CD4-positive, alpha-beta T cell treated with Interleukin-21 for 1 hour (primary cell): Measurements from ENCODE around the gene FNIP2.
"Not testable (repeated sequence)": the region's sequence is repeated elsewhere in the genome, so short reads cannot be mapped to it uniquely, and the experiment has no call there.

Experiments used
- DNase-seq: peaks from one replicate; pipeline ENCODE4 v3.0.0-alpha.2; 2020

The FNIP2 gene

DNA sequence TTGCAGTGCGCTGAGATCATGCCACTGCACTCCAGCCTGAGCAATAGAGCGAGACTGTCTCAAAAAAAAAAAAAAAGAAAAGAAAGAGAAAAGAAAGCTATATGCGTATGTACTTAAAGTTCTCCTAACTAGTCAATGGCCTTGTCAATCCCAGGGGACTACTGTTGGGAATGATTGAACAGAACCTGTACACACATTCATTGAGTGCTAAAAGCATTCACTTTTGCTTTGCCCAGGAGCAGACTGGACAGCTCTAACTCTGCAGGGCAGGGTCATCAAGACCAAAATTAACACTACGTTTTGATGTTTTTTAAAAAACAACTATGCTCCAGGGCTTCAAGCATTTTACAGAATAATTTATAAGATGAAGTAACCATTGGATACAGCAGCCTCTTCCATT is 106.2 kb downstream of the FNIP2 start:
- DNase-seq, result no peak

DNA sequence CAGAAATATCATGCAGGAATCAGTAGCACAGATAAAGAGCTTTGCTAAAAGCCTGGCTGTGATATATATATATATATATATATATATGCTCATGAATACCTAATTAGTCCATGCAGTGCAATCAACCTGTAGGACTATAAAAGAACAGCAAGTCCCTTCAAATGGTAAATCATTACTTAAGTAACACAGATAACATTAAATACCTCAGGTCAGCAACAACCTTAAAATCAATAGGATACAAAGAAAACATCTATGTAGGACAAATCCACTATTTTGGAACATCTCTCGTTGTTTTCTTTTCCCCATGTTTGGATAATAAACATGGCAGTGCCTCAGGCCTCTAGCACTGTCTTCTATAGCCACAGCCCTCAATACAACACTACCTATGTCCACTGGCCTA is 106.6 kb downstream of the FNIP2 start:
- no peak for DNase-seq

DNA sequence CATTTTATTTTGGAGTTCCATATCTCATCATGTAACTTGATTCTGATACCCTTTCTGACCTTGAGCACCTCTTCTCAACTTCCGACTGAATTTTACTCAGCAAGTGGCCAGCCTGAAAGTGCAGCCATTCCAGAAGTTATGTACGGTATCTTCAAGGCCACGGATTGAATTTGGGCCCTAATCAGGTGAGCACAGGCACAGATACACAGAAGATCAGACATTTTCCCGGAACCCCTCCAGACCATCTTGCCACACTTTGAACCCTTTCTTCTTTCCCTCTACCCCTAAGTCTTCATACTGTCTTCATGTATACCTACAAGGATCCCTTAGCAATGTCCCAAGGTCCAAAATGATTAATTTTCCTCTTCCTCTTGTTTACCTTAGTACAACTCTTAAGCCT is 108.2 kb downstream of the FNIP2 start:
- no peak for DNase-seq

DNA sequence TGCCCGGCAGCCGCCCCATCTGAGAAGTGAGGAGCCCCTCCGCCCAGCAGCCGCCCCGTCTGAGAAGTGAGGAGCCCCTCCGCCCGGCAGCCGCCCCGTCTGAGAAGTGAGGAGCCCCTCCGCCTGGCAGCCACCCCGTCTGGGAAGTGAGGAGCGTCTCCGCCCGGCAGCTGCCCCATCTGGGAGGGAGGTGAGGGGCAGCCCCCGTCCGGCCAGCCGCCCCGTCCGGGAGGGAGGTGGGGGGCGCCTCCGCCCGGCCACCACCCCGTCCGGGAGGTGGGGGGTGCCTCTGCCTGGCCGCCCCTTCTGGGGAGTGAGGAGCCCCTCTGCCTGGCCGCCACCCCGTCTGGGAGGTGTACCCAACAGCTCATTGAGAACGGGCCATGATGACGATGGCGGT is 113.3 kb downstream of the FNIP2 start:
- not testable (repeated sequence) for DNase-seq

DNA sequence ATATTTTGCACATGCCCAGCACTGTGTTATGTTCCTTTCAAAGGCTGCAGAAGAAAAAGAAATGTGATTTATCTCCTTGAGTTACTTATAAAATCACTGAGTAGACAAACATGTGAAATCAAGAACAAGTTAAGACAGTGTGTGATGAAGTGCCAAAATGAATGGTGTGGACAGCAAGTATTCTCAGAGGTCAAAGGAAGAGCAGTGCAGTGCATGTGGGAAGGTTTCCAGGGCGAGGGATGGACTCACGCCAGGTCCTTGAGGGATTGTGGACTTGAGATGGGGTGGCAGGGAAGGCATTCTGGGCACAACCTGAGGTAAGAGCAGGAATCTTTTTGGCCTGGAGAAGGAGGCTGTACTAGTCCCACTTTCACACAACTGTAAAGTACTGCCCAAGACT is 115.5 kb downstream of the FNIP2 start:
- no peak for DNase-seq

DNA sequence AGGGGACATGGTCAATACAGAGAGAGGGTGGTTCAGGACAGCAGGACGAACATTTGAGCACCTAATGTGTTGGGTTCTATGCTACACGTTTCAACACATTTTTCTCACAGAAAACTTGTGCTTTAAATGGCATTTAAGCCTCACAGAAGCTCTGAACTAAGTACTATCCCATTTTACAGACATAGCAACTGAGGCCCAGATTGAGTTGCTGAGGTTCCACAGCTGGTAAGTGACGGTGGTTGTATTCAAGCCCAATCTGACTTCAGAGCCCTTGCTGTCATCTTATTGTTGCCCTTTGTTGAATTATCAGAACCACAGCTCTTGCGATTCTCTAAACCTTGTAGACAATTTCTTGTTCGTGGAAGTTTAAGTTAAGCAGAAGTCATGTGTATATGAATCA is 116.7 kb downstream of the FNIP2 start:
- DNase-seq, result no peak

DNA sequence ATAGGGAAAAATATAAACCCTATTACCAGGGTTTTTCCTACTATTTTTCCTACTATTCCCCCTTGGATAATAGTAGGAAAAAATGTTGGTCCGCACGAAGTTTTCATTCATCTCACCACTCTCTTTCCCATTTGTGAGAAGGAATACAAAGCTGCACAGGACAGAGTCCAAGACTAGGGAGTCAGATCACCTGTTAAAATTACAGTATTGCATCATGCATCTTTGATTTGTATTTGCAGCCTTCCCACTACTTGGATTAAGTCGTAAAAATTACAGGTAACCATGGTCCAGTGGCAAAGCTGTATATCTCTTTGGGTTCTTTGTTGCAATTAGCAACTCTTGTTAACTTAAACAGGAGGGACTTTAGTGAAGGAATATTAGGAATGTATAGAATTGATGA is 121.5 kb downstream of the FNIP2 start:
- DNase-seq, result no peak

DNA sequence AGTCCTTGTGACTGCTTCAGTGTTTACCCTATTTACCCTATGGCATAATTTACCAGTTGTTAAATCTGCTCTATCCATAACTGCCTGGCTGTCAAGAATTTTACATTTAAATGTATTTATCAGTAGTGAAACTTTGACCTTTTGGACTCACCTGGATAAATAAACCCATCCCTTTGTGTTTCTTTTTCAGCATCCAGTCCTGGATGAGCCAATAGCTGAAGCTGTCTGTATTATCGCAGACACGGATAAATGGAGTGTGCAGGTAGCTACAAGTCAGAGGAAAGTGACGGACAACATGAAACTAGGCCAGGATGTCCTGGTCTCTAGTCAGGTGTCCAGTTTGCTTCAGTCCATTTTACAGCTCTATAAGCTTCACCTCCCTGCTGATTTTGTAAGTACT is 122.4 kb downstream of the FNIP2 start:
- DNase-seq, result no peak

DNA sequence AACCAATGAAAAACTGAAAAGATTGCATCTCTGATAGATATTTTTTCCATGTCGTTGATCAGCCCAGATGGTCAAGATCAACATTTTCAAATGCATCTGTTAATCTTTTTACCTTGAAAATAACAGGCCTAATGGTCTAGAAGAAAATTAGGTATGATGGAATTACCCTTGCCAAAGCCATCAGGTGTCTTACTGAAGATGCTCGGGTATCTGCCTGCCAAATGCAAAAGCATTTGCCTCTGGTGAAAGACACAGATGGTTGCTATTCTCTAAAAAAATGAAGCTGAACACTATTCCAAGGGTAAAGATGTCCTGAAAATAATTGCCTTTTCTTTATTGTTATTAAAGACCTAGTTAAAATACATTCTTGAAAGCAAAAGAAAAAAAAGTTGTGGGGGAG is 126.0 kb downstream of the FNIP2 start:
- no peak for DNase-seq

DNA sequence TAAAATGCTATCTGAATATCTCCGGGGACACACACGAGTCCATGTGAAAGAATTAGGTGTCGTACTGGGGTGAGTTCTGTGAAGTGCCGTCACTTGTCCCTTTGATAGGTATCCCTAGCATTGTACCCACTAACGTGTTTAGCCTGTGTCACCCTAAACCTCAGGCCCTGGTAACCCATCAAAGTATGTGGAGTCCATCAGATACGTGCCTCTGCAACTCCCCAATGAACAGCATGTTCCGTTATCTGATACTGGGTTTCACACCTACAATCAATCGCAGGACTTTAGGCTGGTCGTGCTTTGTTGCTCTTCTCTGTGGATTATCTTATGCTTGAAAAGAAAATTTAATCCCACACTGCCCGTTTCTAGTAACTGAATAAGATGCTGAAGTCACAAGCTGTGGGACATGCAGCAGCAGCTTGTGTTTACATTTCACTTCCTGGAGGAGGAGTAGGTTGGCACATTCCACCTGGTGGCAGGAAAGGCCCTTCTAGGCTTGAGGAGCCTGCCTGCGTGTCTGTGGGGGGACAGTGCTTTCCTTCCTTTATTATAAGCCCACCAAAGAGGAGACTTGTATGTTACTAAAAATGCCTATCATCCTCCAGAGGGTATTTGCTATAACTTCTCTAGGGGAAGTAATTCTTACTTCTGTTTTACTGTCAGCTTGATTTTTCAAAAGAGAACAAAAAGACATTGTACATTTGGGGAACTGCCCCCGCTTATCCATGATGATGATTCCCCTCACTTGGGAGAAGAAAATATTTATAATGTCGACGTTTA is 127.2 kb downstream of the FNIP2 start:
- peak; percentile 17 for DNase-seq

DNA sequence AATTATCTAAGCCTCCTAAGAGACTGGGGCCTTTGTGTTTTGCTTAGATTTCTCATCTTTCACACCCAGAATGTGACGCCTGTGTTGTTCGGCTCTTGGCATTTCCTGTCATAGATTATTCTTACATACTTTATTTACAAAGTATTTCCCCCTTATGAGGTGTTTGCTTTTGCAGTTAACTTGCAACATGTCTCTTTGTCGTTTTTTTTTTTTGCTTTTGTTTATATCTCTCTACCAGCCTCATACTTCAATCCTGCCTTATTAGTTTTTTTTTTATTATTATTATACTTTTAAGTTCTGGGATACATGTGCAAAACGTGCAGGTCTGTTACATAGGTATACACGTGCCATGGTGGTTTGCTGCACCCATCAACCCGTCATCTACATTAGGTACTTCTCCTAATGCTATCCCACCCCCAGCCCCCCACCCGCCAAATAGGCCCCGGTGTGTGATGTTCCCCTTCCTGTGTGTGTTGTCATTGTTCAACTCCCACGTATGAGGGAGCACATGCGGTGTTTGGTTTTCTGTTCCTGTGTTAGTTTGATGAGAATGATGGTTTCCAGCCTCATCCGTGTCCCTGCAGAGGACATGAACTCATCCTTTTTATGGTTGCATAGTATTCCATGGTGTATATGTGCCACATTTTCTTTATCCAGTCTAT is 127.9 kb downstream of the FNIP2 start:
- peak; percentile 32 for DNase-seq

DNA sequence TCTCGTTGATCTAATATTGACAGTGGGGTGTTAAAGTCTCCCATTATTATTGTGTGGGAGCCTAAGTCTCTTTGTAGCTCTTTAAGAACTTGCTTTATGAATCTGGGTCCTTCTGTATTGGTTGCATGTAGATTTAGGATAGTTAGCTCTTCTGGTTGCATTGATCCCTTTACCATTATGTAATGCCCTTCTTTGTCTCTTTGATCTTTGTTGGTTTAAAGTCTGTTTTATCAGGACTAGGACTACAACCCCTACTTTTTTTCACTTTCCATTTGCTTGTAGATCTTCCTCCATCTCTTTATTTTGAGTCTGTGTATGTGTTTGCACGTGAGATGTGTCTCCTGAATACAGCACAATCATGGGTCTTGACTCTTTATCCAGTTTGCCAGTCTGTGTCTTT is 131.6 kb downstream of the FNIP2 start:
- not testable (repeated sequence) for DNase-seq

DNA sequence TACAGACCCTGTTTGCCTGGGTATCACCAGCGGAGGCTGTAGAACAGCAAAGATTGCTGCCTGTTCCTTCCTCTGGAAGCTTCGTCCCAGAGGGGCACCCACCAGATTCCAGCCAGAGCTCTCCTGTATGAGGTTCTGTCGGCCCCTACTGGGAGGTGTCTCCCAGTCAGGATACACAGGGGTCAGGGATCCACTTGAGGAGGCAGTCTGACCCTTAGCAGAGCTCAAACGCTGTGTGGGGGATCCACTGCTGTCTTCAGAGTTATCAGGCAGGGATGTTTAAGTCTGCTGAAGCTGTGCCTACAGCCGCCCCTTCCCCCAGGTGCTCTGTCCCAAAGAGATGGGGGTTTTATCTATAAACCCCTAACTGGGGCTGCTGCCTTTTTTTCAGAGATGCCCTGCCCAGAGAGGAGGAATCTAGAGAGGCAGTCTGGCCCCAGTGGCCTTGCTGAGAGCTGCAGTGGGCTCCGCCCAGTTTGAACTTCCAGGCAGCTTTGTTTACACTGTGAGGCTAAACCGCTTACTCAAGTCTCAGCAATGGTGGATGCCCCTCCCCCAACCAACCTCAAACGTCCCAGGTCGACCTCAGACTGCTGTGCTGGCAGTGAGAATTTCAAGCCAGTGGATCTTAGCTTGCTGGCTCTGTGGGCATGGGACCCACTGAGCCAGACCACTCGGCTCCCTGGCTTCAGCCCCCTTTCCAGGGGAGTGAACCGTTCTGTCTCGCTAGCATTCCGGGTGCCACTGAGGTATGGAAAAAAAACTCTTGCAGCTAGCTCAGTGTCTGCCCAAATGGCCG is 133.7 kb downstream of the FNIP2 start:
- DNase-seq, result peak; percentile 60

DNA sequence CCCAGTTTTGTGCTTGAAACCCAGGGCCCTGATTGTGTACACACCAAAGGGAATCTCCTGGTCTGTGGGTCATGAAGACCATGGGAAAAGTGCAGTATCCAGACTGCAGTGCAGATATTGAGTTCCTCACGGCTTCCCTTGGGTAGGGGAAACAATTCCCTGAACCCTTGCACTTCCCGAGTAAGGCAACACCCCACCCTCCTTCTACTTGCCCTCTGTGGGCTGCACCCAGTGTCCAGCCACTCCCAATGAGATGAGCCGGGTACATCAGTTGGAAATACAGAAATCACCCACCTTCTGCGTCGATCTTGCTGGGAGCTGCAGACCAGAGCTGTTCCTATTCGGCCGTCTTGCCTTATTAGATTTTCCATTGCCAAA is 134.2 kb downstream of the FNIP2 start:
- DNase-seq, result no peak

DNA sequence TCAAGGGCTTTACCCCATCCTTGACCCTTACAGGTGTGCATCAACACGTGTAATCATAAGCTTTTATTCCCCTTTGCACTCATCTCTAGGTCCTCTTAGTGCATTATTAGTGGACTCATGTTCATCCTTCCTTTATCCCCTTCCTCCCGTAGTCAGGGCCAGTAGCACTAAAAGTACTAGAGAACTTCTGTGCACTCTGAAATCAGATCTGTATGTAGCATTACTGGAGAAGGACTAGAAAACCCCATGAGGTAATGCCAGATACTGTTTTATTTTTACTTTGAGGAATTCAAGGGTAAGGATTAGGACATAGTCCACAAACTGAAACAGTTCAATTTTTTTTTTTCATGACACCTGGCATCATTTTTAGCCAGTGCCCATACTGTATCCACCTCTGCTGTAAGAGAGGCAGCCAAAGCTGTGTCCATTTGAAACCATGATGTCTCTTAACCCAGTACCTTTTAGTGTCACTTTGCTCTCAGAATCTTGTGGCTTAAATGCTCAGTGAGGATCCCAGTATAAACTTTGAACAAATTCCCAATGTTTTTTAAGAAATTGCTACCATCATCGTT is 134.7 kb downstream of the FNIP2 start:
- no peak for DNase-seq

DNA sequence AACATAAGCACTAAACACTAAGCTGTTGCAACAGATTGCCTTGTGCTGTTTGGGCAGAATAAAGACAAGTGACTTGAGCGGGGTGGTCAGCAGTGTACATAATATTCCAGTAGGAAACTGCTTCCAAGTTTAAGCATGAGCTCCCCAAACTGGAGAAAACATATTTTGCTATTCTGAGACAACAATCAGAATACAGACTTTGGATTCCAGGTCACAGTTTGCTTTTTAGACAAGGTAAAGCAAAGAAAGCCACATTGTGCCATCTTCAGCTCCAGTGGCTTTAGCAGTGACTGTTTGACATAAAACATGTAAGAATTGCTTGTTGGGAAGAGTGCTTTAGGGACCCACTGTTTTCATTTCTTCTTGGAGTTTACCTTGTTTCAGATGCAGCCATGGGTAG is 136.0 kb downstream of the FNIP2 start:
- DNase-seq, result no peak

DNA sequence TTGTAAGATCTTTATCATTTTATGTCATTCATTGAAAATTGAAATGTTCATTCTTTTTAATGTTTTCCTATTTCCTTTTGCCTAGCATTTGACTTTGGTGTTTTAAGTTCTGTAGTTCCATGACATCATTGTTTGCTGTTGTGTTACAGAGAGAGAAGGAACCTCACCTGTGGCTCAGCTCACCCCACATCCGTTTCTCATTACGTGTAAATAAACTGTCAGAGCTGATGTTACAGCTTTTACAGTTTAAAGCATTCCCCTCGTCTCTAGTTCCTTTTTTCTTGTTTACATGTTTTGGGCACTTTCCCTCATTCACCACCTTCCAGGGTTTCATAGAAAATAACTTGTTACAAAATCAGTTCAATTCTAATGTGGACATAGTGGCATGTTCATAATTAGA is 137.2 kb downstream of the FNIP2 start:
- peak; percentile 41 for DNase-seq

DNA sequence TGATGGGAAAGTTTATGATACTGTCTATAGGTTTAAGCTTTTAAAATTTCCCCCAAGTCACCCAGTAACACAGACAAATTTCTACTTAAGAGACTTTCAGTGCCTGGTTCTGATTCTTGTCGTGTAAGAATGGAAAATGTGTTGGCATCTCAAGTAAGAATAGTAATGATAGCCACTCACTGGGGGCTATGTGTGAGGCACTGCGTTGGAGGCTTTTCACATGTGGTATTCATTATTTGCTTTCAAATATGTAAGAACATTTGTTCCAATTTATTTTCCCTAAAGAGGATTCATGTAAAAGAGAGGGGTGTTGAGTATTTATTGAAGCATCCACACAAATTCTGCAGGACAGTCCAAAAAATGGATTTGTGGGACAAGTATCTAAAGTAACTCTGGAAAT is 143.6 kb downstream of the FNIP2 start:
- DNase-seq, result no peak

DNA sequence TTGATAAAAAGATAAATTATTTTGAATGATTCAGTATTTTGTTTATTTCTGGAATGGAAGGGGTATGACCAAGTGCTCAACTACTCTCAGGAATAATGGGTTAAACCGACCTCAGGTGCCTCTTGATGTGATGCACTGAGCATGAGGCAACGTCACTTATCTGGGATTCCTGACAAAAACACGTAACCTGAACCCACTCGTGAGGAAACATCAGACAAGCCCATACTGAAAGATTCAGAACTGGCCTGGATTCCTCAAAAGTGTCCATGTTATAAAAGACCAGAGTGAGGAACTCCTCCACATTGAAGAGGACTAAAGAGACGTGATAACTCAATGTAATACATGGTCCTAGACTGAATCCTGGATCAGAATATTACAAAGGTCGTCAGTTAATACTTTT is 144.0 kb downstream of the FNIP2 start:
- no peak for DNase-seq

DNA sequence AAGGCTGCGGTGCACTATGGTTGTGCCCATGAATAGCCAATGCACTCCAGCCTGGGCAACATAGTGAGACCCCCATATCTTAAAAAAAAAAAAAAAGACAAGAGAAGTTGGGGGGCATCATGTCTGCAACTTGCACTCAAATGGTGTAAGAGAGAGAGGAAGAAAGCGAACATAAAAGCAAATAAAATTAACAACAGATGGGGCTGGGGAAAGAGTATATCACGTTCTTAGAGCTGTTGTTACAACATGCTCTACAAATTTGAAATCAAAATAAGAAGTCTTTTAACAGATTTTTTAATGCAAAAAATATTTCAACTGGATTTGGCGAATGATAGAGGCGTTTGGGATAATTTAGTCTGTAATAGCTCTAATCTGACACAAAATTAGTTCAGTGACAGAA is 144.9 kb downstream of the FNIP2 start:
- no peak for DNase-seq

DNA sequence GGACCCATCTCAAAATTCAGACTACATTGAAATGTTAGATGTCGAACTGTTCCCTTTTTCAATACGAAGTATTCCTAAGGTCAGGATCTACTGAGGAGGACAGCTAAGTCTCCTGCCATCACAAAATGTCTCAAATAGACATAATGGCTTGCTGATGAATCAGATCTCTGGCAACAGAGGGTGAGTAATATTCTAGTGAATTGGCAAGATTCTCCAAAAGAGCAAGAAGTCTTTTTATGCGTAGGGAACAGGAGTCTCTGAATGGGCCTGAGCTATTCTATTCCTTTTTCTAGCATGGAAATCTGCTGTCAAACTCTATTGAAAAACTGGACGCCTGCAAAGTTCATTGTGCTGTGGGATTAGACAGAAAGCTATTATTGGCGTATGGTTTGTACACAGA is 145.4 kb downstream of the FNIP2 start:
- DNase-seq, result no peak

DNA sequence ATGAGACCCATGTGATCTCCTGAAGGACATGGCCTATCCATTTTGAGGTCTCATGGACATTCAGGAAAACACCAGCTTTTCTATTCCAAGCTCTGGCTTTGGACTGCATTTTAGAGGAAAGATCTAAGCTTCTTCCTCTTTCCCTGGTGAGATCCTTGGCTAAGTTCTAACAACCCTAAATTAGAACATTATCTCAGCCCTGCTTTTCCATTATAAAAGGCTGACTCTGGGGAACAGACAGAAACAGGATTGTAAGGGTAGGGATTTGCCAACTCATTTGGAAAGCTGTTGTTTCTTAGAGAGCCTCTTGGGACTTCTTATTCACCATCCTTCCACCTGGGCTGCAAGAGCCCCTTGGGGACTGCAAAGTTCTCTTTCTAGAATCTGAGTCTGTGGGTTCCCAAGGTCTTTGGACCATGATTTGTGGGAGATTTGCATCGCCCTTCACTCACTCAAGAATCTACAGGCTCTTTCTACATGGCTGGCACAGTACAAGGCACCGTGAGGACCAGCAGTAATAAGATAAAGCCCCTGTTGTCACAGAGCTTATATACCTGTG is 146.9 kb downstream of the FNIP2 start:
- no peak for DNase-seq

DNA sequence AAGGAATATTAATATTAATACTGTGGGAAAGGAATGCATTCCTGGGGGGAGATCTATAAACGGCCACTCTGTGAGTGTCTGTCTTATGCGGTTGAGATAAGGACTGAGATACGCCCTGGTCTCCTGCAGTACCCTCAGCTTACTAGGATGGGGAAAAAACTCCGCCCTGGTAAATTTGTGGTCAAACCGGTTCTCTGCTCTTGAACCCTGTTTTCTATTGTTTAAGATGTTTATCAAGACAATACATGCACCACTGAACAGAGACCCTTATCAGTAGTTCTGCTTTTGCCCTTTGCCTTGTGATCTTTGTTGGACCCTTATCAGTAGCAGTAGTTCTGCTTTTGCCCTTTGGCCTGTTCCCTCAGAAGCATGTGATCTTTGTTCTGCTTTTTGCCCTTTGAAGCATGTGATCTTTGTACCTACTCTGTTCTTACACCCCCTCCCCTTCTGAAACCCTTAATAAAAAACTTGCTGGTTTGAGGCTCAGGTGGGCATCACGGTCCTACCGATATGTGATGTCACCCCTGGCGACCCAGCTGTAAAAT is 151.7 kb downstream of the FNIP2 start:
- not testable (repeated sequence) for DNase-seq
